HCT116 (cell line): ENCODE data around the gene CCDC137. TPM values are rescaled to one million over a fixed set of nuclear protein-coding genes. Genes with fewer than 3 reads are reported as not detected.

Experiments
- ATAC-seq: fragments of 200-7000 bp; cut with Tn5 transposase; 2 replicates; pipeline ENCODE4 v1.9.1; 2020; ENCODE audit warnings: mild to moderate bottlenecking, moderate library complexity
- BruUV-seq: library from RNA; stranded (reverse); fragments of 400-500 nt; replicated peaks from 2 replicates; lab custom pipeline; 2021; lab: Mats Ljungman, UMichigan
- CTCF ChIA-PET: fragments of 300-600 bp; sonication (Branson Sonifier 250); formaldehyde crosslinking; loops from one replicate; lab custom pipeline; 2021; ENCODE audit warnings: antibody characterized with exemption; lab: Charles Lee
- POLR2A ChIA-PET: fragments of 300-600, 350-600 bp; sonication (Branson Sonifier 250); formaldehyde crosslinking; loops from one replicate; lab custom pipeline; 2021; ENCODE audit warnings: antibody characterized with exemption; lab: Charles Lee
- RAD21 ChIA-PET, 2 experiments: fragments of 300-600 bp; sonication (Branson Sonifier 250); formaldehyde crosslinking; loops; one replicate each; lab custom pipeline; 2023; ENCODE audit warnings: low total read pairs in 2 of 2; ENCODE audit not compliant: uncharacterized antibody in 2 of 2, unreplicated experiment in 2 of 2, low non-redundant PET in 1 of 2; lab: Charles Lee
- DNase-seq: peaks from one replicate; pipeline ENCODE4 v3.0.0-alpha.2; 2010; ENCODE audit warnings: low read depth, low spot score
- H2AFZ ChIP-seq: fragments of 200-600 bp; shearing (Covaris generic), sonication (generic); 2 replicates; pipeline ENCODE4 v1.6.1; 2017; ENCODE audit warnings: low read depth, mixed run types, mixed read lengths, antibody characterized with exemption, low read length; ENCODE audit not compliant: poor library complexity, severe bottlenecking
- H3K27ac ChIP-seq: 2 replicates; pipeline ENCODE4 v1.5.1; 2012; ENCODE audit warnings: low read depth, low read length
- H3K27me3 ChIP-seq: fragments of 200-600 bp; sonication (generic); 2 replicates; pipeline ENCODE4 v1.6.1; 2016; ENCODE audit warnings: mixed run types, low read length, mixed read lengths; ENCODE audit not compliant: insufficient read depth
- H3K36me3 ChIP-seq, 2 experiments: fragments of 200-500 bp in 1 of 2; fragments of 200-600 bp in 1 of 2; sonication (Bioruptor generic) in 1 of 2; sonication (generic) in 1 of 2; 2 replicates each; pipeline versions ENCODE4 v1.5.1 to v1.6.1; 2014 to 2016; ENCODE audit warnings: low read length in 2 of 2, inconsistent platforms in 1 of 2, mixed read lengths in 1 of 2, mixed run types in 1 of 2; ENCODE audit not compliant: insufficient read depth in 2 of 2, control insufficient read depth in 1 of 2
- H3K4me1 ChIP-seq, 2 experiments: fragments of 200-600 bp in 1 of 2; sonication (generic) in 1 of 2; 2 replicates each; pipeline versions ENCODE4 v1.5.1 to v1.6.1; 2012 to 2017; ENCODE audit warnings: low read length in 2 of 2, inconsistent platforms in 1 of 2, mild to moderate bottlenecking in 1 of 2, mixed read lengths in 1 of 2, mixed run types in 1 of 2, moderate library complexity in 1 of 2; ENCODE audit not compliant: insufficient read depth in 2 of 2, control insufficient read depth in 1 of 2
- H3K4me2 ChIP-seq: fragments of 200-600 bp; sonication (generic); 2 replicates; pipeline ENCODE4 v1.6.1; 2017; ENCODE audit warnings: mixed run types, low read length, mixed read lengths
- H3K4me3 ChIP-seq, 2 experiments: fragments of 200-600 bp in 1 of 2; sonication (generic) in 1 of 2; replicated peaks in 1 of 2; 2 replicates each; pipeline ENCODE4 v1.5.1; 2011 to 2016; ENCODE audit warnings: low read length in 2 of 2, control low read depth in 1 of 2, low read depth in 1 of 2, mild to moderate bottlenecking in 1 of 2, mixed read lengths in 1 of 2, mixed run types in 1 of 2
- H3K79me2 ChIP-seq: fragments of 200-600 bp; sonication (generic); 2 replicates; pipeline ENCODE4 v1.6.1; 2017; ENCODE audit warnings: mild to moderate bottlenecking, mixed run types, low read length, moderate library complexity, mixed read lengths; ENCODE audit not compliant: insufficient read depth
- H3K9ac ChIP-seq: fragments of 200-600 bp; sonication (generic); 2 replicates; pipeline ENCODE4 v1.6.1; 2016; ENCODE audit warnings: low read length, mixed read lengths
- H3K9me2 ChIP-seq: fragments of 200-600 bp; sonication (generic), shearing (Covaris generic); 2 replicates; pipeline ENCODE4 v1.6.1; 2017; ENCODE audit warnings: mixed run types, mild to moderate bottlenecking, moderate library complexity; ENCODE audit not compliant: insufficient read depth
- H3K9me3 ChIP-seq, 2 experiments: fragments of 200-500 bp in 1 of 2; fragments of 200-600 bp in 1 of 2; sonication (Bioruptor generic) in 1 of 2; sonication (generic) in 1 of 2; 2 replicates each; pipeline ENCODE4 v1.6.1; 2014 to 2017; ENCODE audit warnings: low read length in 2 of 2, mixed read lengths in 2 of 2, inconsistent platforms in 1 of 2, low read depth in 1 of 2, mild to moderate bottlenecking in 1 of 2, mixed run types in 1 of 2, moderate library complexity in 1 of 2; ENCODE audit not compliant: control insufficient read depth in 1 of 2, insufficient read depth in 1 of 2
- H4K20me1 ChIP-seq: fragments of 200-600 bp; sonication (generic), shearing (Covaris generic); 2 replicates; pipeline ENCODE4 v1.6.1; 2017; ENCODE audit warnings: mixed run types, mild to moderate bottlenecking, moderate library complexity; ENCODE audit not compliant: insufficient read depth
- CBX3 ChIP-seq: IDR thresholded peaks from 2 replicates; pipeline ENCODE4 v1.6.1; 2012; ENCODE audit warnings: low read depth
- CEBPB ChIP-seq: IDR thresholded peaks from 2 replicates; pipeline ENCODE4 v1.6.1; 2012; ENCODE audit warnings: low read depth
- CTCF ChIP-seq, 3 experiments: fragments of 200-600 bp in 1 of 3; sonication (generic) in 1 of 3; IDR thresholded peaks in 2 of 3; conservative IDR thresholded peaks in 1 of 3; 2 replicates each; pipeline ENCODE4 v1.5.1; 2012 to 2017; ENCODE audit warnings: low read depth in 2 of 3, low read length in 2 of 3, antibody characterized with exemption in 1 of 3, borderline replicate concordance in 1 of 3, control low read depth in 1 of 3, mild to moderate bottlenecking in 1 of 3, mixed read lengths in 1 of 3, mixed run types in 1 of 3, moderate library complexity in 1 of 3; ENCODE audit not compliant: insufficient read depth in 1 of 3
- EGR1 ChIP-seq: IDR thresholded peaks from 2 replicates; pipeline ENCODE4 v1.6.1; 2012; ENCODE audit warnings: low read depth
- EZH2 ChIP-seq: fragments of 200-600 bp; sonication (generic); IDR thresholded peaks from 2 replicates; pipeline ENCODE4 v1.6.1; 2017; ENCODE audit warnings: antibody characterized with exemption, mixed run types
- JUND ChIP-seq: IDR thresholded peaks from 2 replicates; pipeline ENCODE4 v1.6.1; 2012
- MAX ChIP-seq: IDR thresholded peaks from 2 replicates; pipeline ENCODE4 v1.6.1; 2012
- POLR2AphosphoS5 ChIP-seq: IDR thresholded peaks from 2 replicates; pipeline ENCODE4 v1.6.1; 2011; ENCODE audit warnings: mild to moderate bottlenecking, low read depth, low read length, moderate library complexity
- RAD21 ChIP-seq: IDR thresholded peaks from 2 replicates; pipeline ENCODE4 v1.6.1; 2012; ENCODE audit warnings: low read depth, mild to moderate bottlenecking
- SIN3A ChIP-seq: IDR thresholded peaks from 2 replicates; pipeline ENCODE4 v1.6.1; 2012; ENCODE audit warnings: low read depth
- SP1 ChIP-seq: IDR thresholded peaks from 2 replicates; pipeline ENCODE4 v1.6.1; 2012; ENCODE audit warnings: low read depth
- SRF ChIP-seq: IDR thresholded peaks from 2 replicates; pipeline ENCODE4 v1.6.1; 2012; ENCODE audit warnings: low read depth
- TCF7L2 ChIP-seq: IDR thresholded peaks from 2 replicates; pipeline ENCODE4 v1.7.0; 2011; ENCODE audit warnings: borderline replicate concordance, inconsistent platforms; ENCODE audit not compliant: insufficient read depth, insufficient read length; ENCODE audit errors: extremely low read depth
- ZFX ChIP-seq: fragments of 450-650 bp; IDR thresholded peaks from 2 replicates; pipeline ENCODE4 v1.6.1; 2017
- ZNF274 ChIP-seq: fragments of 200-500 bp; sonication (Bioruptor generic); IDR thresholded peaks from 2 replicates; pipeline ENCODE4 v1.6.1; 2014; ENCODE audit warnings: mild to moderate bottlenecking, low read depth, low read length, inconsistent platforms
- intact Hi-C: fragments of 100-400 bp; cut with micrococcal nuclease; formaldehyde crosslinking; loops from 2 replicates; pipeline ENCODE4 v1.10.0; 2022
- total RNA-seq: library from RNA; stranded (reverse); gene quantifications from one replicate; pipeline ENCODE4 v1.2.1, GENCODE V29; 2021; ENCODE audit not compliant: unreplicated experiment

The CCDC137 gene
- total RNA-seq, 1 experiment from 2014 or later = 77.5 TPM

GRCh38 chr17:81648707-81649085, 17.8 kb upstream of the CCDC137 start:
- TF ChIP-seq ZNF274 (no peak), SRF (no peak), MAX (no peak), TCF7L2 (no peak), RAD21 (no peak), POLR2AphosphoS5 (no peak), JUND (no peak), SP1 (no peak), SIN3A (no peak)
- CTCF ChIA-PET = no interaction called here
- H4K20me1 ChIP-seq = no peaks in the 10 kb centered on the region
- H3K4me3 ChIP-seq = no peak overlapping the region
- H2AFZ ChIP-seq = no peak overlapping the region
- no peak overlapping the region for H3K9ac ChIP-seq
- DNase-seq = no peak
- intact Hi-C loops = no loop called here
- H3K79me2 ChIP-seq = no peaks in the 10 kb centered on the region
- no peak overlapping the region for H3K27ac ChIP-seq
- BruUV-seq = no TSS peak
- H3K9me3 ChIP-seq = peaks cover 0 to 5% of the 10 kb centered on the region in 2 experiments; a peak in 1 of 4 replicates
- no peaks in the 10 kb centered on the region for H3K36me3 ChIP-seq
- H3K4me2 ChIP-seq = no peak overlapping the region
- H3K27me3 ChIP-seq = no peaks in the 10 kb centered on the region
- no peak for ATAC-seq
- RAD21 ChIA-PET = no interaction called here
- no peaks in the 10 kb centered on the region for H3K9me2 ChIP-seq
- POLR2A ChIA-PET = no interaction called here
- H3K4me1 ChIP-seq = peaks cover 7 to 19% of the 10 kb centered on the region in 2 experiments; a peak in 3 of 4 replicates

GRCh38 chr17:81650951-81651350, 15.6 kb upstream of the CCDC137 start:
- no peaks in the 10 kb centered on the region for H3K36me3 ChIP-seq
- RAD21 ChIA-PET = no interaction called here
- POLR2A ChIA-PET = no interaction called here
- no peak overlapping the region; the same call in 1 of the 2 replicates for H3K27ac ChIP-seq
- no peak overlapping the region for H3K4me2 ChIP-seq
- H3K4me3 ChIP-seq = no peak overlapping the region
- DNase-seq = no peak
- no peaks in the 10 kb centered on the region for H3K79me2 ChIP-seq
- no peak overlapping the region for H3K9ac ChIP-seq
- TF ChIP-seq CTCF (IDR thresholded peaks at IDR 0.05 in 2 of 3, conservative IDR thresholded peaks at IDR 0.05 in 1 of 3; ENCODE audit: borderline replicate concordance in 1 of 3, insufficient read depth in 1 of 3, low read depth in 2 of 3, low read length in 2 of 3) (no peak), SIN3A (no peak), CEBPB (no peak), CBX3 (no peak), ZFX (no peak), EGR1 (no peak), EZH2 (no peak)
- H3K27me3 ChIP-seq = no peaks in the 10 kb centered on the region
- peaks cover 7 to 19% of the 10 kb centered on the region in 2 experiments; a peak in 3 of 4 replicates for H3K4me1 ChIP-seq
- H3K9me2 ChIP-seq = no peaks in the 10 kb centered on the region
- intact Hi-C loops = no loop called here
- H3K9me3 ChIP-seq = peaks cover 0 to 5% of the 10 kb centered on the region in 2 experiments; a peak in 1 of 4 replicates
- CTCF ChIA-PET = no interaction called here
- no peaks in the 10 kb centered on the region for H4K20me1 ChIP-seq
- ATAC-seq = no peak
- H2AFZ ChIP-seq = no peak overlapping the region
- BruUV-seq = no TSS peak
